GM12873 (cell line): ENCODE results near the gene CEPT1.

Experiments
- CTCF ChIP-seq: IDR thresholded peaks from 2 replicates; pipeline ENCODE4 v1.5.1; 2012; ENCODE audit warnings: low read depth, mild to moderate bottlenecking, moderate library complexity, low read length, control low read depth; ENCODE audit not compliant: insufficient read depth; ENCODE audit errors: missing control alignments

The CEPT1 gene

GRCh38 chr1:111151838-111152237 is 11.8 kb downstream of the CEPT1 start:
- TF ChIP-seq CTCF = no peak

- TF ChIP-seq CTCF = no peak
These were observed 14.3 kb downstream of the CEPT1 start for GRCh38 chr1:111154021-111154999.

GRCh38 chr1:111157431-111157830 is 17.4 kb downstream of the CEPT1 start:
- no peak for TF ChIP-seq CTCF

GRCh38 chr1:111161843-111162487 is 21.9 kb downstream of the CEPT1 start:
- TF ChIP-seq CTCF = no peak

- no peak for TF ChIP-seq CTCF
These were observed 22.5 kb downstream of the CEPT1 start for GRCh38 chr1:111162488-111162880.

- TF ChIP-seq CTCF = no peak
These were observed 23.3 kb downstream of the CEPT1 start for GRCh38 chr1:111163363-111163762.

GRCh38 chr1:111164151-111164550 is 24.1 kb downstream of the CEPT1 start:
- no peak for TF ChIP-seq CTCF
